Panc1 (cell line): Measurements from ENCODE around the gene ADRM1. TPM values are rescaled to one million over a fixed set of nuclear protein-coding genes. Genes with fewer than 3 reads are reported as not detected.

Experiments used
- ATAC-seq: fragments of 200-7000 bp; cut with Tn5 transposase; 2 replicates; pipeline ENCODE4 v1.9.1; 2020; ENCODE audit warnings: mild to moderate bottlenecking, moderate library complexity
- BruUV-seq: library from RNA; stranded (reverse); fragments of 400-500 nt; replicated peaks from 2 replicates; lab custom pipeline; 2021; lab: Mats Ljungman, UMichigan
- CTCF ChIA-PET: fragments of 300-600 bp; sonication (Branson Sonifier 250); formaldehyde crosslinking; loops from one replicate; lab custom pipeline; 2022; ENCODE audit warnings: antibody characterized with exemption; lab: Charles Lee
- POLR2A ChIA-PET: fragments of 300-600 bp; sonication (Branson Sonifier 250); formaldehyde crosslinking; loops from one replicate; lab custom pipeline; 2022; ENCODE audit warnings: antibody characterized with exemption; lab: Charles Lee
- DNase-seq: peaks from one replicate; pipeline ENCODE4 v3.0.0-alpha.2; 2010; ENCODE audit warnings: low read depth, low spot score
- H3K27ac ChIP-seq: 2 replicates; pipeline ENCODE4 v1.5.1; 2011; ENCODE audit warnings: mild to moderate bottlenecking, low read length, inconsistent platforms
- H3K27me3 ChIP-seq: fragments of 200-500 bp; sonication (Bioruptor generic); 2 replicates; pipeline ENCODE4 v1.6.0; 2014; ENCODE audit warnings: low read length, inconsistent platforms; ENCODE audit not compliant: control insufficient read depth, insufficient read depth
- H3K36me3 ChIP-seq: fragments of 200-500 bp; sonication (Bioruptor generic); 2 replicates; pipeline ENCODE4 v1.5.1; 2014; ENCODE audit warnings: inconsistent platforms, mild to moderate bottlenecking, low read length, moderate library complexity; ENCODE audit not compliant: control insufficient read depth, insufficient read depth
- H3K4me1 ChIP-seq: 2 replicates; pipeline ENCODE4 v1.5.1; 2011; ENCODE audit warnings: inconsistent platforms, mild to moderate bottlenecking, low read length, moderate library complexity; ENCODE audit not compliant: control insufficient read depth, insufficient read depth
- H3K4me3 ChIP-seq, 2 experiments: 2 replicates each; pipeline ENCODE4 v1.5.1; 2011 to 2012; ENCODE audit warnings: low read depth in 2 of 2, low read length in 2 of 2, mild to moderate bottlenecking in 2 of 2, inconsistent platforms in 1 of 2, moderate library complexity in 1 of 2
- H3K9me3 ChIP-seq: fragments of 200-500 bp; sonication (Bioruptor generic); 2 replicates; pipeline ENCODE4 v1.5.1; 2014; ENCODE audit warnings: low read depth, mild to moderate bottlenecking, inconsistent platforms, low read length, moderate library complexity; ENCODE audit not compliant: control insufficient read depth, insufficient read depth
- CTCF ChIP-seq: fragments of 450-650 bp; IDR thresholded peaks from 2 replicates; pipeline ENCODE4 v1.5.1; 2017; ENCODE audit warnings: mild to moderate bottlenecking
- POLR2AphosphoS5 ChIP-seq: IDR thresholded peaks from 2 replicates; pipeline ENCODE4 v1.6.1; 2012; ENCODE audit warnings: mild to moderate bottlenecking, low read depth, low read length, moderate library complexity
- REST ChIP-seq, 2 experiments: IDR thresholded peaks; 2 replicates each; pipeline ENCODE4 v1.6.1; 2011 to 2012; ENCODE audit warnings: low read depth in 2 of 2, control low read depth in 1 of 2, low read length in 1 of 2, mild to moderate bottlenecking in 1 of 2, moderate library complexity in 1 of 2; ENCODE audit not compliant: insufficient read depth in 1 of 2
- SIN3A ChIP-seq: IDR thresholded peaks from 2 replicates; pipeline ENCODE4 v1.6.1; 2012; ENCODE audit warnings: low read depth, mild to moderate bottlenecking, low read length, moderate library complexity, borderline replicate concordance; ENCODE audit not compliant: insufficient read depth
- TCF7L2 ChIP-seq: IDR thresholded peaks from 2 replicates; pipeline ENCODE4 v1.6.1; 2011; ENCODE audit warnings: mild to moderate bottlenecking, low read depth, low read length, inconsistent platforms
- in situ Hi-C: cut with HindIII; loops from 2 replicates; pipeline ENCODE4 v1.10.0; 2016; ENCODE audit warnings: low sequenced_read_pairs, low pct_unique_long_range_greater_than_20kb
- intact Hi-C: fragments of 100-400 bp; cut with micrococcal nuclease; formaldehyde crosslinking; loops from one replicate; pipeline ENCODE4 v1.10.0; 2022; ENCODE audit not compliant: unreplicated experiment
- total RNA-seq: library from RNA; stranded (reverse); gene quantifications from one replicate; pipeline ENCODE4 v1.2.1, GENCODE V29; 2021; ENCODE audit not compliant: unreplicated experiment

The ADRM1 gene
- total RNA-seq, 1 experiment from 2014 or later: 194 TPM

GRCh38 chr20:62289898-62290297 lies 12.9 kb upstream of the ADRM1 start:
- intact Hi-C loops: no loop called here
- POLR2A ChIA-PET: no interaction called here
- Histone ChIP-seq H3K4me3 (no peak overlapping the region), H3K27ac (no peak overlapping the region), H3K9me3 (no peaks in the 10 kb centered on the region), H3K36me3 (peaks cover 5% of the 10 kb centered on the region), H3K27me3 (no peaks in the 10 kb centered on the region), H3K4me1 (no peaks in the 10 kb centered on the region)
- DNase-seq: no peak
- no TSS peak for BruUV-seq
- no peak for TF ChIP-seq SIN3A
- in situ Hi-C loops: no loop called here
- CTCF ChIA-PET: no interaction called here
- no peak for ATAC-seq

GRCh38 chr20:62291251-62292066 lies 11.3 kb upstream of the ADRM1 start:
- ATAC-seq (no peak; the same call in 1 of the 2 replicates), DNase-seq (no peak)
- Histone ChIP-seq H3K27ac (no peak overlapping the region), H3K9me3 (no peaks in the 10 kb centered on the region), H3K4me1 (no peaks in the 10 kb centered on the region), H3K36me3 (peaks cover 3% of the 10 kb centered on the region; the same call in 1 of the 2 replicates), H3K4me3 (no peak overlapping the region), H3K27me3 (no peaks in the 10 kb centered on the region)
- CTCF ChIA-PET: interaction anchor here (0.7 kb wide), 1 partner anchor 20 kb away, joined by 4 read pairs; no protein-coding TSS in a partner anchor
- intact Hi-C loops: no loop called here
- in situ Hi-C loops: no loop called here
- TF ChIP-seq REST (IDR thresholded peaks at IDR 0.05; ENCODE audit: insufficient read depth in 1 of 2, low read depth in 2 of 2, low read length in 1 of 2) (no peak), TCF7L2 (no peak)
- POLR2A ChIA-PET: no interaction called here
- BruUV-seq: no TSS peak

GRCh38 chr20:62292108-62292507 lies 10.7 kb upstream of the ADRM1 start:
- H3K27ac ChIP-seq: no peak overlapping the region
- no peaks in the 10 kb centered on the region for H3K4me1 ChIP-seq
- peaks cover 3% of the 10 kb centered on the region; the same call in 1 of the 2 replicates for H3K36me3 ChIP-seq
- no peaks in the 10 kb centered on the region for H3K27me3 ChIP-seq
- BruUV-seq: no TSS peak
- in situ Hi-C loops: no loop called here
- H3K9me3 ChIP-seq: no peaks in the 10 kb centered on the region
- ATAC-seq (no peak), DNase-seq (no peak)
- TF ChIP-seq POLR2AphosphoS5 (no peak), CTCF (no peak), REST (IDR thresholded peaks at IDR 0.05; ENCODE audit: insufficient read depth in 1 of 2, low read depth in 2 of 2, low read length in 1 of 2) (no peak), SIN3A (no peak), TCF7L2 (no peak)
- H3K4me3 ChIP-seq: no peak overlapping the region
- intact Hi-C loops: no loop called here
- ChIA-PET POLR2A (interaction anchor here (0.6 kb wide), 1 partner anchor 77 kb away, joined by 3 read pairs; no protein-coding TSS in a partner anchor), CTCF (no interaction called here)
